Body of pancreas (tissue), 4 donors: ENCODE results near the gene GALNT2. TPM values are rescaled to one million over a fixed set of nuclear protein-coding genes. Genes with fewer than 3 reads are reported as not detected.
A peak's percentile ranks its signal among the peaks of the same experiment; 100 is the strongest.

ENCODE experiments used
- ATAC-seq: fragments of 150-250 bp; one replicate; pipeline ENCODE4 v1.9.1; 2016
- DNase-seq, 4 donors: peaks; one replicate each; pipeline ENCODE4 v3.0.0-alpha.2; 2019
- H3K27ac ChIP-seq, 4 donors: fragments of 200-600 bp; sonication (generic); 1 replicate in 3 of 4; 2 replicates in 1 of 4; pipeline versions ENCODE4 v1.5.1 to v1.6.1; 2016 to 2019; ENCODE audit warnings: mild to moderate bottlenecking in 1 of 4, mixed read lengths in 1 of 4, moderate library complexity in 1 of 4
- H3K27me3 ChIP-seq, 2 donors: fragments of 200-600 bp; sonication (generic); one replicate each; pipeline ENCODE4 v1.6.0; 2016; ENCODE audit warnings: mild to moderate bottlenecking in 1 of 2
- H3K36me3 ChIP-seq, 2 donors: fragments of 200-600 bp; sonication (generic); replicated peaks in 1 of 2; 2 replicates each; pipeline ENCODE4 v1.5.1; 2016; ENCODE audit warnings: low read depth in 2 of 2; ENCODE audit not compliant: insufficient read depth in 1 of 2
- H3K4me1 ChIP-seq: fragments of 200-600 bp; sonication (generic); one replicate; pipeline ENCODE4 v1.6.0; 2016
- H3K4me3 ChIP-seq, 2 donors: fragments of 200-600 bp; sonication (generic); 1 replicate in 1 of 2; 2 replicates in 1 of 2; pipeline ENCODE4 v1.5.1; 2016 to 2019
- H3K9me3 ChIP-seq, 3 donors: fragments of 200-600 bp; sonication (generic); 1 replicate in 2 of 3; 2 replicates in 1 of 3; pipeline ENCODE4 v1.5.1; 2016
- CTCF ChIP-seq, 7 experiments: fragments of 450-650 bp in 4 of 7; fragments of 200-600 bp in 3 of 7; sonication (generic) in 3 of 7; IDR thresholded peaks; one replicate each; pipeline ENCODE4 v1.5.1; 2016 to 2019; ENCODE audit warnings: antibody characterized with exemption in 7 of 7
- POLR2A ChIP-seq, 3 donors: fragments of 450-650 bp; IDR thresholded peaks; one replicate each; pipeline ENCODE4 v1.6.1; 2016; ENCODE audit warnings: antibody characterized with exemption in 3 of 3, mild to moderate bottlenecking in 2 of 3
- WGBS, 2 donors: methylation state at CpG; one replicate each; pipeline ENCODE4 v1.1.5; 2017; 5-methylcytosine and 5-hydroxymethylcytosine counted together
- intact Hi-C: fragments of 100-400 bp; cut with DNase I; formaldehyde crosslinking; loops from one replicate; pipeline ENCODE4 v1.15.1; 2023
- total RNA-seq, 2 donors: library from RNA; depleted of rRNA; stranded (reverse); fragments of >200 nt; gene quantifications; one replicate each; pipeline ENCODE4 v1.1.0, GENCODE V29; 2016

Gene GALNT2
- total RNA-seq, 2 donors from 2014 or later: 45.9 to 68.6 TPM

- H3K27ac ChIP-seq: peak overlapping the region; percentile 7 to 63 (median 42)
- peaks cover 0 to 5% of the 10 kb centered on the region in 2 donors for H3K36me3 ChIP-seq
- TF ChIP-seq CTCF (IDR thresholded peaks at IDR 0.05): peak in 1 of 7 experiments; percentile 5
- TF ChIP-seq POLR2A (IDR thresholded peaks at IDR 0.05): no peak
- H3K4me3 ChIP-seq: no peak overlapping the region
- DNase-seq (peak; percentile 66 to 87 (median 80)), ATAC-seq (peak; percentile 87)
- H3K27me3 ChIP-seq: no peaks in the 10 kb centered on the region
- no peaks in the 10 kb centered on the region for H3K9me3 ChIP-seq
- 28 to 52% methylated on average over 17 of the region's 17 CpGs for WGBS, 2 donors
- peaks cover 47% of the 10 kb centered on the region for H3K4me1 ChIP-seq
- intact Hi-C loops: no loop called here
These were observed 109.9 kb downstream of the GALNT2 start for GRCh38 chr1:230176871-230177411.

- ATAC-seq (no peak), DNase-seq (no peak)
- peaks cover 49% of the 10 kb centered on the region for H3K4me1 ChIP-seq
- no peaks in the 10 kb centered on the region for H3K27me3 ChIP-seq
- 62 to 68% methylated on average over 2 of the region's 2 CpGs for WGBS, 2 donors
- H3K27ac ChIP-seq: no peak overlapping the region
- H3K9me3 ChIP-seq: no peaks in the 10 kb centered on the region
- peaks cover 0 to 5% of the 10 kb centered on the region in 2 donors for H3K36me3 ChIP-seq
- no peak overlapping the region for H3K4me3 ChIP-seq
- no peak for TF ChIP-seq CTCF (IDR thresholded peaks at IDR 0.05)
- no peak for TF ChIP-seq POLR2A (IDR thresholded peaks at IDR 0.05)
- intact Hi-C loops: no loop called here
These were observed 112.2 kb downstream of the GALNT2 start for GRCh38 chr1:230179249-230179648.

- H3K4me3 ChIP-seq: no peak overlapping the region
- WGBS, 2 donors: 29 to 44% methylated on average over 10 of the region's 10 CpGs
- peak overlapping the region; percentile 47 to 78 (median 74) for H3K27ac ChIP-seq
- H3K9me3 ChIP-seq: no peaks in the 10 kb centered on the region
- H3K4me1 ChIP-seq: peaks cover 39% of the 10 kb centered on the region
- TF ChIP-seq CTCF (IDR thresholded peaks at IDR 0.05): peak in 1 of 7 experiments; percentile 8
- TF ChIP-seq POLR2A (IDR thresholded peaks at IDR 0.05): no peak
- ATAC-seq (peak; percentile 61), DNase-seq (no peak)
- intact Hi-C loops: no loop called here
- no peaks in the 10 kb centered on the region for H3K36me3 ChIP-seq
- no peaks in the 10 kb centered on the region for H3K27me3 ChIP-seq
These were observed 118.3 kb downstream of the GALNT2 start for GRCh38 chr1:230185076-230186001.

- ATAC-seq (peak; percentile 87), DNase-seq (peak; percentile 67 to 86 (median 80))
- 12 to 21% methylated on average over 9 of the region's 9 CpGs for WGBS, 2 donors
- intact Hi-C loops: no loop called here
- Histone ChIP-seq H3K9me3 (no peaks in the 10 kb centered on the region), H3K27ac (peak overlapping the region; percentile 47 to 78 (median 74)), H3K4me3 (no peak overlapping the region), H3K36me3 (no peaks in the 10 kb centered on the region), H3K4me1 (peaks cover 44% of the 10 kb centered on the region), H3K27me3 (no peaks in the 10 kb centered on the region)
- no peak for TF ChIP-seq CTCF (IDR thresholded peaks at IDR 0.05)
- TF ChIP-seq POLR2A (IDR thresholded peaks at IDR 0.05): peak in 2 of 3 donors; percentile 21 to 53
These were observed 119.2 kb downstream of the GALNT2 start for GRCh38 chr1:230186003-230186863.
